Thyroid gland (tissue), 4 donors: ENCODE measurements around the gene PTPRR.

Source experiments
- POLR2A ChIP-seq, 2 donors: fragments of 450-650 bp; IDR thresholded peaks; one replicate each; pipeline ENCODE4 v1.6.1; 2017; ENCODE audit warnings: antibody characterized with exemption in 2 of 2, mild to moderate bottlenecking in 2 of 2, moderate library complexity in 1 of 2
- TF ChIP-seq, protein P1 (sequence below), 6 experiments: fragments of 200-600 bp in 3 of 6; fragments of 450-650 bp in 3 of 6; sonication (generic) in 3 of 6; IDR thresholded peaks; one replicate each; pipeline ENCODE4 v1.5.1; 2016 to 2019; ENCODE audit warnings: antibody characterized with exemption in 6 of 6, mild to moderate bottlenecking in 2 of 6, inconsistent platforms in 1 of 6, moderate library complexity in 1 of 6

DNA sequence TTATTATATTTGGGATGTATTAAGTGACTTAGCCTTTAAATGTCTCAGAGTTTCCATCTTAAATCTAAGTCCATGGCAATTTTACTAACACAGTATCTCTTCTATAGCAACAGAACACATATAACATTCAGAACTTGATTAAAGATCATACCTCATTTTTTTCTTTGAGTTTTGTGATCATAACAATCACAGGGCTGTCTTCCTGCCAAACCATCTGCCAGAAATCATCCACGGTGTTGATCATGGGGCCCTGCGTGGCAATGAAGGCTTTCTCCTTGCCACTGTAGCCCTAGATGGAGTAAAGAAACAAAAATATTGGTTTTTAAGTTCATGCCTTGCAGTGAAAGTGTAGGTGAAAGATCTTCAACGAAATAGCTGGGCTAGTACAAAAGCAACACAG lies 236.6 kb downstream of the PTPRR start:
- TF ChIP-seq, protein P1, sequence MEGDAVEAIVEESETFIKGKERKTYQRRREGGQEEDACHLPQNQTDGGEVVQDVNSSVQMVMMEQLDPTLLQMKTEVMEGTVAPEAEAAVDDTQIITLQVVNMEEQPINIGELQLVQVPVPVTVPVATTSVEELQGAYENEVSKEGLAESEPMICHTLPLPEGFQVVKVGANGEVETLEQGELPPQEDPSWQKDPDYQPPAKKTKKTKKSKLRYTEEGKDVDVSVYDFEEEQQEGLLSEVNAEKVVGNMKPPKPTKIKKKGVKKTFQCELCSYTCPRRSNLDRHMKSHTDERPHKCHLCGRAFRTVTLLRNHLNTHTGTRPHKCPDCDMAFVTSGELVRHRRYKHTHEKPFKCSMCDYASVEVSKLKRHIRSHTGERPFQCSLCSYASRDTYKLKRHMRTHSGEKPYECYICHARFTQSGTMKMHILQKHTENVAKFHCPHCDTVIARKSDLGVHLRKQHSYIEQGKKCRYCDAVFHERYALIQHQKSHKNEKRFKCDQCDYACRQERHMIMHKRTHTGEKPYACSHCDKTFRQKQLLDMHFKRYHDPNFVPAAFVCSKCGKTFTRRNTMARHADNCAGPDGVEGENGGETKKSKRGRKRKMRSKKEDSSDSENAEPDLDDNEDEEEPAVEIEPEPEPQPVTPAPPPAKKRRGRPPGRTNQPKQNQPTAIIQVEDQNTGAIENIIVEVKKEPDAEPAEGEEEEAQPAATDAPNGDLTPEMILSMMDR (IDR thresholded peaks at IDR 0.05), result no peak
- TF ChIP-seq POLR2A (IDR thresholded peaks at IDR 0.05), result no peak
